Activated T-helper 2 cell treated with anti-CD3 and anti-CD28 coated beads, Interferon-gamma antibody, Interleukin-2, Interleukin-4, amounts not matched to agents 10 μg/mL and 5 μg/mL and 100 μg/mL, durations not matched to agents 14 hours and 24 hours and 36 hours (primary cell): ENCODE measurements around the gene VGLL4. TPM values are rescaled to one million over a fixed set of nuclear protein-coding genes. Genes with fewer than 3 reads are reported as not detected.

Source experiments
- DNase-seq: peaks from one replicate; pipeline ENCODE4 v3.0.0; 2021; ENCODE audit warnings: low spot score
- H3K27ac Mint-ChIP-seq: one replicate; pipeline ENCODE4 v1.8.0; 2021; ENCODE audit warnings: mixed read lengths
- H3K27me3 Mint-ChIP-seq: one replicate; pipeline ENCODE4 v1.8.0; 2021; ENCODE audit warnings: low read depth, mixed read lengths
- H3K36me3 Mint-ChIP-seq: one replicate; pipeline ENCODE4 v1.8.0; 2021; ENCODE audit warnings: low read depth, mixed read lengths
- H3K4me1 Mint-ChIP-seq: one replicate; pipeline ENCODE4 v1.8.0; 2021; ENCODE audit warnings: low read depth, mixed read lengths
- H3K4me3 Mint-ChIP-seq: one replicate; pipeline ENCODE4 v1.8.0; 2021; ENCODE audit warnings: low read depth, mild to moderate bottlenecking, moderate library complexity, mixed read lengths
- H3K9me3 Mint-ChIP-seq: one replicate; pipeline ENCODE4 v1.8.0; 2021; ENCODE audit warnings: mixed read lengths
- intact Hi-C: fragments of 100-400 bp; cut with micrococcal nuclease; formaldehyde crosslinking; loops from one replicate; pipeline ENCODE4 v1.15.1; 2023
- total RNA-seq: library from RNA; stranded (reverse); gene quantifications from 2 replicates; pipeline ENCODE4 v1.2.3, GENCODE V29; 2022

Gene VGLL4
- total RNA-seq, 1 donor from 2014 or later, result 66.6 TPM

- no peak for DNase-seq
- H3K4me3 Mint-ChIP-seq, result no peak overlapping the region
Observed at GRCh38 chr3:11559816-11560633, 83.7 kb downstream of the VGLL4 start.

GRCh38 chr3:11558918-11559815 lies 84.5 kb downstream of the VGLL4 start:
- Mint-ChIP-seq H3K27ac (no peak overlapping the region), H3K36me3 (peaks cover 47% of the 10 kb centered on the region), H3K4me1 (peaks cover 2% of the 10 kb centered on the region), H3K9me3 (no peaks in the 10 kb centered on the region), H3K4me3 (no peak overlapping the region), H3K27me3 (no peaks in the 10 kb centered on the region)
- intact Hi-C loops, result no loop called here
- DNase-seq, result no peak

More at GRCh38 chr3:11559816-11560633, 83.7 kb downstream of the VGLL4 start:
- peaks cover 47% of the 10 kb centered on the region for H3K36me3 Mint-ChIP-seq
- H3K4me1 Mint-ChIP-seq, result peaks cover 2% of the 10 kb centered on the region
- no peaks in the 10 kb centered on the region for H3K9me3 Mint-ChIP-seq
- H3K27me3 Mint-ChIP-seq, result no peaks in the 10 kb centered on the region
- intact Hi-C loops, result loop anchor here (5.0 kb wide), 1 partner anchor 82 kb away; the partner anchor contains the start of gene VGLL4
- H3K27ac Mint-ChIP-seq, result no peak overlapping the region

GRCh38 chr3:11558411-11558903 lies 85.3 kb downstream of the VGLL4 start:
- Mint-ChIP-seq H3K9me3 (no peaks in the 10 kb centered on the region), H3K4me1 (peaks cover 2% of the 10 kb centered on the region), H3K36me3 (peaks cover 43% of the 10 kb centered on the region), H3K27me3 (no peaks in the 10 kb centered on the region), H3K4me3 (no peak overlapping the region), H3K27ac (peak overlapping the region; percentile 71)
- intact Hi-C loops, result no loop called here
- no peak for DNase-seq

- Mint-ChIP-seq H3K27ac (peak overlapping the region; percentile 71), H3K9me3 (no peaks in the 10 kb centered on the region), H3K27me3 (no peaks in the 10 kb centered on the region), H3K4me3 (no peak overlapping the region), H3K36me3 (peaks cover 40% of the 10 kb centered on the region), H3K4me1 (peaks cover 2% of the 10 kb centered on the region)
- intact Hi-C loops, result no loop called here
- no peak for DNase-seq
Observed at GRCh38 chr3:11558002-11558401, 85.7 kb downstream of the VGLL4 start.

- DNase-seq, result no peak
- H3K9me3 Mint-ChIP-seq, result no peaks in the 10 kb centered on the region
- peaks cover 42% of the 10 kb centered on the region for H3K36me3 Mint-ChIP-seq
- H3K4me3 Mint-ChIP-seq, result no peak overlapping the region
- no peaks in the 10 kb centered on the region for H3K27me3 Mint-ChIP-seq
- H3K4me1 Mint-ChIP-seq, result peaks cover 2% of the 10 kb centered on the region
- intact Hi-C loops, result no loop called here
- no peak overlapping the region for H3K27ac Mint-ChIP-seq
Observed at GRCh38 chr3:11556851-11557644, 86.7 kb downstream of the VGLL4 start.

- intact Hi-C loops, result no loop called here
Observed at GRCh38 chr3:11555881-11556633, 87.7 kb downstream of the VGLL4 start.

GRCh38 chr3:11555211-11555782 lies 88.4 kb downstream of the VGLL4 start:
- Mint-ChIP-seq H3K27ac (peak overlapping the region; percentile 12), H3K9me3 (no peaks in the 10 kb centered on the region), H3K36me3 (peaks cover 44% of the 10 kb centered on the region), H3K4me1 (peaks cover 2% of the 10 kb centered on the region), H3K4me3 (no peak overlapping the region), H3K27me3 (no peaks in the 10 kb centered on the region)
- intact Hi-C loops, result no loop called here
- no peak for DNase-seq

More at GRCh38 chr3:11555881-11556633, 87.7 kb downstream of the VGLL4 start:
- Mint-ChIP-seq H3K36me3 (peaks cover 43% of the 10 kb centered on the region), H3K27me3 (no peaks in the 10 kb centered on the region), H3K9me3 (no peaks in the 10 kb centered on the region), H3K27ac (peak overlapping the region; percentile 55), H3K4me1 (peaks cover 2% of the 10 kb centered on the region), H3K4me3 (no peak overlapping the region)
- DNase-seq, result no peak

GRCh38 chr3:11554666-11555065 lies 89.0 kb downstream of the VGLL4 start:
- no peaks in the 10 kb centered on the region for H3K27me3 Mint-ChIP-seq
- intact Hi-C loops, result no loop called here

GRCh38 chr3:11554236-11554610 lies 89.5 kb downstream of the VGLL4 start:
- Mint-ChIP-seq H3K4me3 (no peak overlapping the region), H3K9me3 (no peaks in the 10 kb centered on the region), H3K27ac (no peak overlapping the region), H3K36me3 (peaks cover 37% of the 10 kb centered on the region), H3K4me1 (peaks cover 2% of the 10 kb centered on the region), H3K27me3 (no peaks in the 10 kb centered on the region)
- no peak for DNase-seq
- intact Hi-C loops, result no loop called here

More at GRCh38 chr3:11554666-11555065, 89.0 kb downstream of the VGLL4 start:
- no peak for DNase-seq
- peaks cover 39% of the 10 kb centered on the region for H3K36me3 Mint-ChIP-seq
- no peak overlapping the region for H3K27ac Mint-ChIP-seq
- H3K4me3 Mint-ChIP-seq, result no peak overlapping the region
- peaks cover 2% of the 10 kb centered on the region for H3K4me1 Mint-ChIP-seq
- H3K9me3 Mint-ChIP-seq, result no peaks in the 10 kb centered on the region

- Mint-ChIP-seq H3K4me1 (peaks cover 2% of the 10 kb centered on the region), H3K9me3 (no peaks in the 10 kb centered on the region), H3K27ac (no peak overlapping the region), H3K4me3 (no peak overlapping the region), H3K36me3 (peaks cover 37% of the 10 kb centered on the region), H3K27me3 (no peaks in the 10 kb centered on the region)
- intact Hi-C loops, result no loop called here
- no peak for DNase-seq
Observed at GRCh38 chr3:11553436-11554235, 90.1 kb downstream of the VGLL4 start.
